ENCODE results near the gene WBP1L.

WBP1L gene

GRCh38 chr10:102804382-102805055, 60.8 kb downstream of the WBP1L start:
- no peak for TF ChIP-seq CTCF (IDR thresholded peaks at IDR 0.05; ENCODE audit: insufficient read depth, low read length, poor library complexity, severe bottlenecking)
- no peak for TF ChIP-seq EZH2phosphoT487 (conservative IDR thresholded peaks at IDR 0.05; ENCODE audit: low read length)
- Histone ChIP-seq H3K4me3 (ENCODE audit: insufficient read depth, low read length, poor library complexity, severe bottlenecking) (no peak overlapping the region), H3K9ac (ENCODE audit: low read length) (no peak overlapping the region), H2AFZ (ENCODE audit: low read depth, low read length, severe bottlenecking) (no peak overlapping the region), H3K79me2 (ENCODE audit: insufficient read depth, low read length) (0 out of 2 replicates have a peak, but pooled peaks cover 3% of the 10 kb centered on the region), H4K20me1 (ENCODE audit: low read depth, low read length) (no peaks in the 10 kb centered on the region), H3K27ac (ENCODE audit: low read depth, low read length) (no peak overlapping the region), H3K9me2 (replicated peaks; ENCODE audit: insufficient read depth, low read length) (no peaks in the 10 kb centered on the region), H3F3A (ENCODE audit: insufficient read depth) (no peaks in the 10 kb centered on the region), H3K36me3 (ENCODE audit: low read length) (peaks cover 4% of the 10 kb centered on the region; the same call in 1 of the 2 replicates), H3K9me3 (ENCODE audit: insufficient read depth, low read length) (no peaks in the 10 kb centered on the region), H3K4me2 (ENCODE audit: low read depth, low read length, poor library complexity, severe bottlenecking) (no peak overlapping the region), H3K27me3 (ENCODE audit: low read length) (no peaks in the 10 kb centered on the region)

DNA sequence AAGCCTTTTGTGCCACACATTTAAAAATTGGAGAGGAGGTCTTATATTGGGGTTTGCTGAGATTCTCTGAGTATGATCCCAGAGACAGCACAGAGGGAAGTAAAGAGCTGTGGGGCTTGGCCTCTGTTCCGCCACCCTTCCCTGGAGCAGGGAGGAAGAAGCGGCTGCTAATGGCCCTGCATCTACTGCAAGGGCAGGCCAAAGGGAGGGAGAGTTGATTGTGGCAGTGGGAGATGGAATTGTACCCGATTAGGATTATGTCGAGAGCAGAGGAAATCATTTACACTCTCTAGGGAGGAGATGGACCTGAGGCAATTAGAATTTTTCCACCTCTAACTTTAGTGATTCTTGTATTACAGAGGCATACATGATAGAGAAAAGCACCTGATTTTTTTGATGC, 64.6 kb downstream of the WBP1L start:
- Histone ChIP-seq H3K9me2 (replicated peaks; ENCODE audit: insufficient read depth, low read length) (no peaks in the 10 kb centered on the region), H3K9ac (ENCODE audit: low read length) (no peak overlapping the region), H4K20me1 (ENCODE audit: low read depth, low read length) (no peaks in the 10 kb centered on the region), H3K79me2 (ENCODE audit: insufficient read depth, low read length) (0 out of 2 replicates have a peak, but pooled peaks cover 3% of the 10 kb centered on the region), H2AFZ (ENCODE audit: low read depth, low read length, severe bottlenecking) (no peak overlapping the region), H3K27me3 (ENCODE audit: low read length) (no peaks in the 10 kb centered on the region), H3K36me3 (ENCODE audit: low read length) (peaks cover 4% of the 10 kb centered on the region; the same call in 1 of the 2 replicates), H3F3A (ENCODE audit: insufficient read depth) (no peaks in the 10 kb centered on the region), H3K27ac (ENCODE audit: low read depth, low read length) (no peak overlapping the region), H3K9me3 (ENCODE audit: insufficient read depth, low read length) (no peaks in the 10 kb centered on the region), H3K4me2 (ENCODE audit: low read depth, low read length, poor library complexity, severe bottlenecking) (no peak overlapping the region), H3K4me3 (ENCODE audit: insufficient read depth, low read length, poor library complexity, severe bottlenecking) (no peak overlapping the region)
- TF ChIP-seq CTCF (IDR thresholded peaks at IDR 0.05; ENCODE audit: insufficient read depth, low read length, poor library complexity, severe bottlenecking): no peak
- no peak for TF ChIP-seq EZH2phosphoT487 (conservative IDR thresholded peaks at IDR 0.05; ENCODE audit: low read length)

DNA sequence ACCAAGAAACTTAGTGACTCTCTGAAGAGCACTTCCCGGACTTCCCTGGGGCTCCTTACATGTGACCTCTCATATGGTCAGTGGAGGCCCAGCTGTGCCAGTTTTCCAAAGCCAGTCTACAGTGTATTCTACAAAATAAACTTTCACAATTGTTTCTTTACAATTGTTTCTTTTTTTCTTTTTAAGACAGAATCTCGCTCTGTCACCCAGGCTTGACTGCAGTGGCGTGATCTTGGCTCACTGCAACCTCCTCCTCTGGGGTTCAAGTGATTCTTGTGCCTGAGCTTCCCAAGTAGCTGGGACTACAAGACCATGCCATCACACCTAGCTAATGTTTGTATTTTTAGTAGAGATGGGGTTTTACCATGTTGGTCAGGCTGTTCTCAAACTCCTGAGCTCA, 67.6 kb downstream of the WBP1L start:
- H3K9ac ChIP-seq (ENCODE audit: low read length): no peak overlapping the region
- H3K79me2 ChIP-seq (ENCODE audit: insufficient read depth, low read length): 0 out of 2 replicates have a peak, but pooled peaks cover 3% of the 10 kb centered on the region
- H3K9me3 ChIP-seq (ENCODE audit: insufficient read depth, low read length): no peaks in the 10 kb centered on the region
- no peaks in the 10 kb centered on the region for H3K27me3 ChIP-seq (ENCODE audit: low read length)
- H4K20me1 ChIP-seq (ENCODE audit: low read depth, low read length): no peaks in the 10 kb centered on the region
- TF ChIP-seq EZH2phosphoT487 (conservative IDR thresholded peaks at IDR 0.05; ENCODE audit: low read length) (no peak), CTCF (IDR thresholded peaks at IDR 0.05; ENCODE audit: insufficient read depth, low read length, poor library complexity, severe bottlenecking) (no peak)
- no peaks in the 10 kb centered on the region for H3K36me3 ChIP-seq (ENCODE audit: low read length)
- H3K4me2 ChIP-seq (ENCODE audit: low read depth, low read length, poor library complexity, severe bottlenecking): no peak overlapping the region
- H3K9me2 ChIP-seq (replicated peaks; ENCODE audit: insufficient read depth, low read length): no peaks in the 10 kb centered on the region
- no peak overlapping the region for H2AFZ ChIP-seq (ENCODE audit: low read depth, low read length, severe bottlenecking)
- no peak overlapping the region for H3K27ac ChIP-seq (ENCODE audit: low read depth, low read length)
- no peak overlapping the region for H3K4me3 ChIP-seq (ENCODE audit: insufficient read depth, low read length, poor library complexity, severe bottlenecking)
- H3F3A ChIP-seq (ENCODE audit: insufficient read depth): no peaks in the 10 kb centered on the region

Data from SU-DHL-6 (cell line).